H1 (cell line): ENCODE results near the gene ZIM2. TPM values are rescaled to one million over a fixed set of nuclear protein-coding genes. Genes with fewer than 3 reads are reported as not detected.

Experiments
- BRCA1 ChIP-seq: IDR thresholded peaks from 2 replicates; pipeline ENCODE4 v1.6.1; 2012; ENCODE audit warnings: low read depth, low read length, improper control_type of control experiment
- CBX8 ChIP-seq: fragments of 300-800, 300-1000 bp; sonication (generic); IDR thresholded peaks from 2 replicates; pipeline ENCODE4 v1.7.1; 2016; ENCODE audit warnings: low read depth, low read length, borderline replicate concordance
- SRF ChIP-seq: IDR thresholded peaks from 2 replicates; pipeline ENCODE4 v1.6.1; 2011; ENCODE audit warnings: mild to moderate bottlenecking, low read depth, low read length, moderate library complexity
- polyA plus RNA-seq, 7 experiments: library from polyadenylated mRNA; depleted of rRNA in 3 of 7; stranded (reverse) in 5 of 7; unstranded in 2 of 7; fragments of >200 nt in 5 of 7; fragments of 200-250 nt in 2 of 7; gene quantifications; 1 replicate in 5 of 7; 2 replicates in 1 of 7; 4 replicates in 1 of 7; pipeline versions ENCODE4 v1.2.1 to v1.2.3, GENCODE V29; 2011 to 2013; ENCODE audit warnings: missing spikeins in 2 of 7, mixed read lengths in 2 of 7
- total RNA-seq: library from RNA; stranded (reverse); fragmentation: NEBNext Ultra II Directional; extraction: Animal tissue kit (Norgen Biotek cat#: 25700); gene quantifications from 2 replicates; pipeline ENCODE4 v1.2.1, GENCODE V29; 2021

The ZIM2 gene
- total and polyA plus RNA-seq, 2 of the 8 experiments (the other 6 are each of a cell fraction or from before 2014, with no cell fraction given): not detected

GRCh38 chr19:56832352-56832928, 8.1 kb downstream of the ZIM2 start (continued):
- TF ChIP-seq CBX8 (no peak), BRCA1 (no peak), SRF (no peak)
